Measurements from ENCODE around the gene EFCAB8.

- TF ChIP-seq CTCF (IDR thresholded peaks at IDR 0.05; ENCODE audit: low read depth, low read length) (no peak), POLR2A (IDR thresholded peaks at IDR 0.05; ENCODE audit: extremely low read depth, insufficient read length) (no peak)
- TF ChIP-seq, protein P1, sequence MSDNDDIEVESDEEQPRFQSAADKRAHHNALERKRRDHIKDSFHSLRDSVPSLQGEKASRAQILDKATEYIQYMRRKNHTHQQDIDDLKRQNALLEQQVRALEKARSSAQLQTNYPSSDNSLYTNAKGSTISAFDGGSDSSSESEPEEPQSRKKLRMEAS (IDR thresholded peaks at IDR 0.05; ENCODE audit: low read depth, low read length): no peak
Measured at GRCh38 chr20:32999603-33000250, 141.0 kb downstream of the EFCAB8 start.

Measured in NB4 (cell line).